ENCODE data around the gene KCNH2. TPM values are rescaled to one million over a fixed set of nuclear protein-coding genes. Genes with fewer than 3 reads are reported as not detected.

The KCNH2 gene
- total RNA-seq, 1 experiment from 2014 or later = 0.09 TPM

DNA sequence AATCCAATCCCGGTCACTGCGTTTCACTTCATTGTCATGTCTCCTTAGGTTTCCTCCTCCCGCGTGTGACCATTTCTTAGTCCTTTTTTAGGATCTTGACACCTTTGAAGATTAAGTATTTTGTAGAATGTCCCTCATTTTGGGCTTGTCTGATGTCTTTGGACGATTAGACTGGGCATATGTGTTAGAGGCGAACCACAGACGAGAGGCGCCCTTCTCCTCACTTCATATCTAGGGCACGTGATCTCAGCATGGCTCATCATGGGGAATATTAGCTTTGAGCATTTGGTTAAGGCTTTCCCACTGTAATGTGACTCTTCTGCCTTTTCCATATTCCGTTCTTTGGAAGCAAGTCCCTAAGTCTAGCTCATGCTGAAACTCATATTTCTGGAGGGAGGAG is 59.0 kb downstream of the KCNH2 start:
- BruUV-seq (replicated peaks) = no TSS peak

DNA sequence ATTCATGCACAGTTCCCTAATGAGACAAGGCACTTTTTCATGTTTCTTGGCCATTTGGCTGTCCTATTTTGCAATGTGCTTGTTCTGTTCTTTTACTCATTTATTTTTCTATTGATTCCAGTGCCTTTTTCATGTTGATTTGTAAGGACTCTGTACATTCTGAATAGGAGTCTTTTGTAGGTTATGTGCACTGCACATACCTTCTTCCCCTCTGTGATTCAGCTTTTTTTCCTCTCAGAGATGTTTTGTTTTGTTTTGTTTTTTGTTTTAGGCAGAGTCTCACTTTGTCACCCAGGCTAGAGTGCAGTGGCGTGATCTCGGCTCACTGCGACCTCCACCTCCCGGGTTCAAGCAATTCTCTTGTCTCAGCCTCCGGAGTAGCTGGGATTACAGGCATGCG is 59.7 kb downstream of the KCNH2 start:
- TF ChIP-seq, protein P1, sequence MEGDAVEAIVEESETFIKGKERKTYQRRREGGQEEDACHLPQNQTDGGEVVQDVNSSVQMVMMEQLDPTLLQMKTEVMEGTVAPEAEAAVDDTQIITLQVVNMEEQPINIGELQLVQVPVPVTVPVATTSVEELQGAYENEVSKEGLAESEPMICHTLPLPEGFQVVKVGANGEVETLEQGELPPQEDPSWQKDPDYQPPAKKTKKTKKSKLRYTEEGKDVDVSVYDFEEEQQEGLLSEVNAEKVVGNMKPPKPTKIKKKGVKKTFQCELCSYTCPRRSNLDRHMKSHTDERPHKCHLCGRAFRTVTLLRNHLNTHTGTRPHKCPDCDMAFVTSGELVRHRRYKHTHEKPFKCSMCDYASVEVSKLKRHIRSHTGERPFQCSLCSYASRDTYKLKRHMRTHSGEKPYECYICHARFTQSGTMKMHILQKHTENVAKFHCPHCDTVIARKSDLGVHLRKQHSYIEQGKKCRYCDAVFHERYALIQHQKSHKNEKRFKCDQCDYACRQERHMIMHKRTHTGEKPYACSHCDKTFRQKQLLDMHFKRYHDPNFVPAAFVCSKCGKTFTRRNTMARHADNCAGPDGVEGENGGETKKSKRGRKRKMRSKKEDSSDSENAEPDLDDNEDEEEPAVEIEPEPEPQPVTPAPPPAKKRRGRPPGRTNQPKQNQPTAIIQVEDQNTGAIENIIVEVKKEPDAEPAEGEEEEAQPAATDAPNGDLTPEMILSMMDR (IDR thresholded peaks at IDR 0.05; ENCODE audit: unreplicated experiment) = no peak
- POLR2A ChIA-PET = interaction anchor here (1.3 kb wide), 1 partner anchor 12 kb away, joined by 3 read pairs; no protein-coding TSS in a partner anchor
- Mint-ChIP-seq H3K27me3 (ENCODE audit: insufficient read depth, unreplicated experiment) (peaks cover 67% of the 10 kb centered on the region), H3K4me1 (ENCODE audit: insufficient read depth, unreplicated experiment) (no peaks in the 10 kb centered on the region), H3K4me3 (ENCODE audit: unreplicated experiment) (no peak overlapping the region), H3K9me3 (ENCODE audit: unreplicated experiment) (no peaks in the 10 kb centered on the region), H3K36me3 (ENCODE audit: insufficient read depth, unreplicated experiment) (no peaks in the 10 kb centered on the region), H3K27ac (ENCODE audit: low read depth, unreplicated experiment) (no peak overlapping the region)
- CTCF ChIA-PET = interaction anchor here (0.6 to 3.7 kb wide), 5 partner anchors 16 to 66 kb away, joined by 3 to 23 read pairs (median 4); no protein-coding TSS in a partner anchor
- BruUV-seq (replicated peaks) = no TSS peak
- intact Hi-C loops (cut with micrococcal nuclease) = no loop called here
- DNase-seq (ENCODE audit: unreplicated experiment) = no peak

More for the DNA sequence above, 59.0 kb downstream of the KCNH2 start:
- CTCF ChIA-PET = interaction anchor here (0.6 to 3.7 kb wide), 4 partner anchors 19 to 65 kb away, joined by 4 to 23 read pairs (median 4); no protein-coding TSS in a partner anchor
- TF ChIP-seq, protein P1 (IDR thresholded peaks at IDR 0.05; ENCODE audit: unreplicated experiment) = no peak
- Mint-ChIP-seq H3K9me3 (ENCODE audit: unreplicated experiment) (no peaks in the 10 kb centered on the region), H3K27ac (ENCODE audit: low read depth, unreplicated experiment) (no peak overlapping the region), H3K27me3 (ENCODE audit: insufficient read depth, unreplicated experiment) (peaks cover 59% of the 10 kb centered on the region), H3K4me1 (ENCODE audit: insufficient read depth, unreplicated experiment) (no peaks in the 10 kb centered on the region), H3K36me3 (ENCODE audit: insufficient read depth, unreplicated experiment) (no peaks in the 10 kb centered on the region), H3K4me3 (ENCODE audit: unreplicated experiment) (no peak overlapping the region)
- intact Hi-C loops (cut with micrococcal nuclease) = no loop called here
- no peak for DNase-seq (ENCODE audit: unreplicated experiment)
- POLR2A ChIA-PET = no interaction called here

DNA sequence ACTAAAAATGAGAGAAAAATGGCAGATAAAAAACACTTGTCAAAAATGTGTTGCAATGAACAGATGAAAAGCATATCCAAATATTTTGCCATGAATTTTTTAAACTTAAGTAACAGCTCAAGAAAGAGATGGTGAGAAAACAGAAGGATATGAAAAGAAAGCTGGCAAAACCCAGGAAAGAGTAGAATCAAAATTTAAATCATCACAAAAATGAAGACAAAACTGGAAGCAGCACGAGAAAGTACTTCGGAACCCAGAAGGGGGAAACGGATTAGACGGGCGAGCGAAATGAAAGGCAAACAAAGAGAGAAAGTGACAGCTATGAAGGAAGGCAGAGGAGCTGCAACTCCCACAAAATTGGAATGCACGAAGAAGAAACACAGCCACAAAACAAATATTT is 60.2 kb downstream of the KCNH2 start:
- ChIA-PET CTCF (interaction anchor here (0.6 to 3.7 kb wide), 3 partner anchors 16 to 121 kb away, joined by 3 to 23 read pairs (median 4); no protein-coding TSS in a partner anchor), POLR2A (interaction anchor here (1.3 kb wide), 1 partner anchor 12 kb away, joined by 3 read pairs; no protein-coding TSS in a partner anchor)
- TF ChIP-seq, protein P1 (IDR thresholded peaks at IDR 0.05; ENCODE audit: unreplicated experiment) = no peak
- no TSS peak for BruUV-seq (replicated peaks)
- Mint-ChIP-seq H3K9me3 (ENCODE audit: unreplicated experiment) (no peaks in the 10 kb centered on the region), H3K4me1 (ENCODE audit: insufficient read depth, unreplicated experiment) (no peaks in the 10 kb centered on the region), H3K36me3 (ENCODE audit: insufficient read depth, unreplicated experiment) (no peaks in the 10 kb centered on the region), H3K27ac (ENCODE audit: low read depth, unreplicated experiment) (no peak overlapping the region), H3K27me3 (ENCODE audit: insufficient read depth, unreplicated experiment) (peaks cover 69% of the 10 kb centered on the region), H3K4me3 (ENCODE audit: unreplicated experiment) (no peak overlapping the region)
- no peak for DNase-seq (ENCODE audit: unreplicated experiment)
- intact Hi-C loops (cut with micrococcal nuclease) = no loop called here

DNA sequence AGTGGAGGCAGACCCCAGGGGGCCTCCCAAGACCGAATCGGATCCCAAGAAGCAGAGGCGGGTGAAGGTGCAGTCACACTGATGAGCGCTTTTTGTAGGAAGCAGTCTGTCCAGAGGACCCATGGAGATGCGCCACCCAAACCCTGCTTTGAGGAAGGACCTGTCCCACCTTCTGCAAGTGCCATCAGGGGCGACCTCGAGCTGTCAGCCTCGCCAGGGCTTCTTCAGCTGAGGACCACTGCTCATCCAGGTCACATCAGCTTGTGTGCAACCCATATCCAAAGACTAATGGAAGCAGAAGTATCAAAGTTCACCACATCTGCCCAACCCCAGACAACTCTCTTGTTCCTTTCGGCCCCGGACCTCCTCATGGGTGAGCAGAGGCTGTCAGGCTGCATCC is 61.5 kb downstream of the KCNH2 start:
- POLR2A ChIA-PET = no interaction called here
- Mint-ChIP-seq H3K27ac (ENCODE audit: low read depth, unreplicated experiment) (no peak overlapping the region), H3K36me3 (ENCODE audit: insufficient read depth, unreplicated experiment) (no peaks in the 10 kb centered on the region), H3K27me3 (ENCODE audit: insufficient read depth, unreplicated experiment) (peaks cover 82% of the 10 kb centered on the region), H3K9me3 (ENCODE audit: unreplicated experiment) (no peaks in the 10 kb centered on the region), H3K4me1 (ENCODE audit: insufficient read depth, unreplicated experiment) (no peaks in the 10 kb centered on the region), H3K4me3 (ENCODE audit: unreplicated experiment) (no peak overlapping the region)
- DNase-seq (ENCODE audit: unreplicated experiment) = no peak
- TF ChIP-seq, protein P1 (IDR thresholded peaks at IDR 0.05; ENCODE audit: unreplicated experiment) = no peak
- intact Hi-C loops (cut with micrococcal nuclease) = no loop called here
- no TSS peak for BruUV-seq (replicated peaks)
- CTCF ChIA-PET = no interaction called here
